Mesenchymal stem cell (in vitro differentiated cells and primary cell): Measurements from ENCODE around the gene TMEM116.
"Not testable (repeated sequence)": the region's sequence is repeated elsewhere in the genome, so short reads cannot be mapped to it uniquely, and the experiment has no call there.

Experiments used
- DNase-seq: peaks from one replicate; pipeline ENCODE4 v3.0.0-alpha.2; 2013
- H2AFZ ChIP-seq: one replicate; pipeline ENCODE4 v1.6.1; 2013; ENCODE audit warnings: low read depth, mild to moderate bottlenecking, control low read depth, inconsistent platforms, low read length, moderate library complexity
- H2AK5ac ChIP-seq: 2 replicates; pipeline ENCODE4 v1.6.1; 2013; ENCODE audit warnings: low read length, moderate library complexity, mild to moderate bottlenecking, inconsistent platforms; ENCODE audit not compliant: severe bottlenecking
- H2BK120ac ChIP-seq: one replicate; pipeline ENCODE4 v1.6.1; 2013; ENCODE audit warnings: low read depth, mild to moderate bottlenecking, inconsistent platforms, low read length, moderate library complexity
- H2BK12ac ChIP-seq, 2 experiments: one replicate each; pipeline ENCODE4 v1.6.1; 2013; ENCODE audit warnings: inconsistent platforms in 2 of 2, low read length in 2 of 2, mild to moderate bottlenecking in 2 of 2, moderate library complexity in 2 of 2, control low read depth in 1 of 2
- H2BK15ac ChIP-seq: one replicate; pipeline ENCODE4 v1.6.1; 2013; ENCODE audit warnings: mild to moderate bottlenecking, low read depth, inconsistent platforms; ENCODE audit not compliant: poor library complexity, severe bottlenecking
- H2BK5ac ChIP-seq: 2 replicates; pipeline ENCODE4 v1.6.1; 2013; ENCODE audit warnings: low read depth, mild to moderate bottlenecking, low read length, control low read depth, inconsistent platforms; ENCODE audit not compliant: poor library complexity, severe bottlenecking
- H3K14ac ChIP-seq, 2 experiments: one replicate each; pipeline ENCODE4 v1.6.1; 2013; ENCODE audit warnings: inconsistent platforms in 2 of 2, low read length in 2 of 2, control low read depth in 1 of 2, mild to moderate bottlenecking in 1 of 2, moderate library complexity in 1 of 2
- H3K18ac ChIP-seq, 2 experiments: one replicate each; pipeline ENCODE4 v1.6.1; 2013; ENCODE audit warnings: inconsistent platforms in 2 of 2, low read length in 2 of 2, control low read depth in 1 of 2, low read depth in 1 of 2, mild to moderate bottlenecking in 1 of 2
- H3K23ac ChIP-seq, 2 experiments: one replicate each; pipeline ENCODE4 v1.6.1; 2013; ENCODE audit warnings: inconsistent platforms in 2 of 2, low read length in 2 of 2, mild to moderate bottlenecking in 2 of 2, moderate library complexity in 2 of 2, control low read depth in 1 of 2
- H3K27ac ChIP-seq: 2 replicates; pipeline ENCODE4 v1.5.1; 2013; ENCODE audit warnings: mild to moderate bottlenecking, moderate library complexity, low read length, control low read depth, inconsistent platforms; ENCODE audit not compliant: poor library complexity, severe bottlenecking
- H3K27me3 ChIP-seq, 2 experiments: 2 replicates each; pipeline versions ENCODE4 v1.6.1 to v1.7.0; 2013; ENCODE audit warnings: low read length in 2 of 2, mild to moderate bottlenecking in 2 of 2, moderate library complexity in 2 of 2, control low read depth in 1 of 2, inconsistent platforms in 1 of 2; ENCODE audit not compliant: control insufficient read depth in 1 of 2, insufficient read depth in 1 of 2
- H3K36me3 ChIP-seq, 2 experiments: 2 replicates each; pipeline versions ENCODE4 v1.6.1 to v1.7.0; 2013; ENCODE audit warnings: low read length in 2 of 2, control low read depth in 1 of 2, inconsistent platforms in 1 of 2, low read depth in 1 of 2, mild to moderate bottlenecking in 1 of 2; ENCODE audit not compliant: insufficient read depth in 2 of 2, control insufficient read depth in 1 of 2
- H3K4ac ChIP-seq, 2 experiments: one replicate each; pipeline ENCODE4 v1.6.1; 2013; ENCODE audit warnings: inconsistent platforms in 2 of 2, low read length in 2 of 2, mild to moderate bottlenecking in 2 of 2, moderate library complexity in 2 of 2, control low read depth in 1 of 2, low read depth in 1 of 2
- H3K4me1 ChIP-seq: 2 replicates; pipeline ENCODE4 v1.6.1; 2013; ENCODE audit warnings: low read depth, low read length, control low read depth; ENCODE audit not compliant: control insufficient read depth, insufficient read depth
- H3K4me2 ChIP-seq: 2 replicates; pipeline ENCODE4 v1.6.1; 2013; ENCODE audit warnings: low read length, mild to moderate bottlenecking, inconsistent platforms; ENCODE audit not compliant: poor library complexity, severe bottlenecking
- H3K4me3 ChIP-seq, 2 experiments: 2 replicates each; pipeline versions ENCODE4 v1.5.1 to v1.7.0; 2013; ENCODE audit warnings: low read length in 2 of 2, mild to moderate bottlenecking in 2 of 2, control low read depth in 1 of 2, low read depth in 1 of 2; ENCODE audit not compliant: insufficient read depth in 1 of 2
- H3K79me1 ChIP-seq: replicated peaks from 2 replicates; pipeline ENCODE4 v1.6.1; 2013; ENCODE audit warnings: mild to moderate bottlenecking, control low read depth, low read length, inconsistent platforms; ENCODE audit not compliant: poor library complexity, severe bottlenecking
- H3K9ac ChIP-seq: 2 replicates; pipeline ENCODE4 v1.7.0; 2013; ENCODE audit warnings: mild to moderate bottlenecking, low read length, moderate library complexity
- H3K9me3 ChIP-seq: 2 replicates; pipeline ENCODE4 v1.7.0; 2013; ENCODE audit warnings: mild to moderate bottlenecking, low read length; ENCODE audit not compliant: control insufficient read depth
- H4K8ac ChIP-seq: one replicate; pipeline ENCODE4 v1.6.1; 2013; ENCODE audit warnings: inconsistent platforms, mild to moderate bottlenecking, low read length, moderate library complexity
- H4K91ac ChIP-seq: one replicate; pipeline ENCODE4 v1.6.1; 2013; ENCODE audit warnings: mild to moderate bottlenecking, low read length, inconsistent platforms
- WGBS: methylation state at CpG from one replicate; pipeline ENCODE4 v1.1.7; 2013; ENCODE audit warnings: mixed read lengths; 5-methylcytosine and 5-hydroxymethylcytosine counted together

The TMEM116 gene

DNA sequence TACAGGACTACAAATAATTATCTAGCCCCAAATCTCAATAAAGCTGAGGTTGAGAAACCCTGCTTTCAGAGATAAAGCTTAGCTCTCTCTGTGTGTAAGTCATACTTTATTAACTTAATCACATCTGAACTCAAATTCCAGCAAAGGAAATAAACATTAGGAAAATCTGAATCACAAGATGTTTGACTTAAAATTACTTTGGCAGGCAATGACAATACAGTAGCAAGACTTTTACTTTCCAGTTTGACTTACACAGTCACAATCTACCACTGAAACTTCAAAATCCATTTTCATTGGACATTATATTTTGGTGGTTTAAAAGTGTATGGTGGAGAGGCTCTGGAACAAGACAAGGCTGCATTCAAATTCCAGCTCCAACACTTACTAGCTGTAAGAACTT, 11.4 kb downstream of the TMEM116 start:
- no peak for DNase-seq
- Histone ChIP-seq H2AFZ (no peak overlapping the region), H3K79me1 (no peaks in the 10 kb centered on the region), H3K9me3 (no peaks in the 10 kb centered on the region), H2BK12ac (no peak overlapping the region), H3K27ac (no peak overlapping the region), H3K27me3 (no peaks in the 10 kb centered on the region), H3K36me3 (peaks cover 0 to 3% of the 10 kb centered on the region in 2 experiments), H3K9ac (peak overlapping the region; percentile 21), H3K23ac (no peak overlapping the region), H3K18ac (no peak overlapping the region), H2AK5ac (no peak overlapping the region), H3K4me3 (no peak overlapping the region), H2BK120ac (no peak overlapping the region), H2BK15ac (no peak overlapping the region), H3K4ac (no peak overlapping the region), H3K4me1 (peaks cover 2% of the 10 kb centered on the region), H4K8ac (no peak overlapping the region), H2BK5ac (no peak overlapping the region), H4K91ac (no peak overlapping the region), H3K14ac (no peak overlapping the region), H3K4me2 (no peak overlapping the region)

DNA sequence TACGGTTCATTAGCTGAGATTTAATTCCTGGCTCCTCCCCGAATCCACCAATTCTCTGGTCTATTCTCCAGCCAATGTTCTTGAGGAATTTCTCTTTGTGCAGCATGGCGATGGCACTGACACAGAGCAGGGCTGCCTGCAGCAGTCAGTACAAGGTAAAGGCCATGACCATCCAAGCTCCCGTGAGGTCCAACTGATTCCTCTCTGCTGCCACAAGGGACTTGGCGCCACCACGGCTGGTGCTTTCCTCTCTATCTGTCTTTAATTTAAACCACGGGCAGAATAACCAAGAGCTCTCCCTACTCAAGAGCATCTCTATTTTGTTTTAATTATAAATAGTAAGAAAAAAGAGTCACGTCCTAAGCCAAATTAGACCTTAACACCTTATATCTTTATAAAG, 12.1 kb downstream of the TMEM116 start:
- Histone ChIP-seq H3K4me3 (no peak overlapping the region), H3K27me3 (no peaks in the 10 kb centered on the region), H3K79me1 (no peaks in the 10 kb centered on the region), H3K9ac (no peak overlapping the region), H2AFZ (no peak overlapping the region), H3K4ac (no peak overlapping the region), H3K36me3 (peaks cover 0 to 3% of the 10 kb centered on the region in 2 experiments), H3K4me2 (no peak overlapping the region), H2BK15ac (no peak overlapping the region), H3K4me1 (peaks cover under 1% of the 10 kb centered on the region), H2BK12ac (no peak overlapping the region), H3K9me3 (no peaks in the 10 kb centered on the region), H4K91ac (no peak overlapping the region), H3K18ac (no peak overlapping the region), H3K14ac (no peak overlapping the region), H4K8ac (no peak overlapping the region), H2BK120ac (no peak overlapping the region), H2BK5ac (no peak overlapping the region), H2AK5ac (no peak overlapping the region), H3K23ac (no peak overlapping the region), H3K27ac (no peak overlapping the region)
- no peak for DNase-seq
- 96% methylated on average over 6 of the region's 8 CpGs for WGBS

DNA sequence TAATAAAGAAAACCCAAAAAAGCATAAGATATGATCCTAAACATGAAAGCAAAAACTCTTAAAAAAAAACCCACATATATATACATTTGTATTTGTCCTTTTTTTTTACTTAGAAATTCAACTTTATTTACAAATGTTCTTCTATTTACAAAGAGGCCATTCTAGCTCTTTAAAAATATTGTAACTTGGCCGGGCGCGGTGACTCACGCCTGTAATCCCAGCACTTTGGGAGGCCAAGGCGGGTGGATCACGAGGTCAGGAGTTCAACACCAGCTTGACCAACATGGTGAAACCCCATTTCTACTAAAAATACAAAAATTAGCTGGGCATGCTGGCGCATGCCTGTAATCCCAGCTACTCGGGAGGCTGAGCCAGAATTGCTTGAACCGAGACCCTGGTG, 13.8 kb downstream of the TMEM116 start:
- not testable (repeated sequence) for H3K23ac ChIP-seq, H3K9ac ChIP-seq, H3K27ac ChIP-seq, H2AFZ ChIP-seq, H2AK5ac ChIP-seq, H3K79me1 ChIP-seq, H3K4me1 ChIP-seq, H2BK15ac ChIP-seq, H3K4ac ChIP-seq, H3K4me2 ChIP-seq, H4K8ac ChIP-seq, H3K18ac ChIP-seq, H2BK120ac ChIP-seq, H3K27me3 ChIP-seq, H3K14ac ChIP-seq, H2BK12ac ChIP-seq, H3K36me3 ChIP-seq, H4K91ac ChIP-seq, H3K9me3 ChIP-seq, H3K4me3 ChIP-seq, H2BK5ac ChIP-seq, DNase-seq
- WGBS, result 88% methylated on average over 9 of the region's 9 CpGs

DNA sequence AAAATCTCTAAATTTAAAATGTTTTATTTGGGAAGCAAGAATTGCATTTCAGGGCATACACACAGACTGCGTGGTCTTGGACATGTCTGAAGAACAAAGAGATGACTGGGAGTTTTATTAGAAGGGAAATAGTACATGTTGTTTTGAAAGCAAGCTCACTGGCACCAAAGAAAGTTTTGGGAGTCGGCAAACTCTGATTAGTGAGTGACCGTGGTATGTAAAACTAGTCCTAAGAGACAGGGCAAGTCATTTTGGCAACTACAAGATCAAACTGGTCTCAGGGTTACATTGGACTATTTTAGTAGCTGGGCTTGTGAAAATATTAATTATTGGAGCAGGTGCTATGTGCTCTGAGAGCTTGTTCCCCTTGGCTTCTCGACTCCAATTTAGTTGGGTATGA, 14.9 kb downstream of the TMEM116 start:
- 96% methylated on average over 3 of the region's 4 CpGs for WGBS
- Histone ChIP-seq H3K9ac (no peak overlapping the region), H3K4me3 (no peak overlapping the region), H3K27me3 (no peaks in the 10 kb centered on the region), H3K79me1 (no peaks in the 10 kb centered on the region), H3K4ac (no peak overlapping the region), H3K36me3 (no peaks in the 10 kb centered on the region), H3K14ac (no peak overlapping the region), H2BK12ac (no peak overlapping the region), H4K91ac (no peak overlapping the region), H3K18ac (no peak overlapping the region), H4K8ac (no peak overlapping the region), H3K27ac (no peak overlapping the region), H2BK15ac (no peak overlapping the region), H2BK5ac (no peak overlapping the region), H2AK5ac (no peak overlapping the region), H2AFZ (no peak overlapping the region), H3K9me3 (no peaks in the 10 kb centered on the region), H3K4me2 (no peak overlapping the region), H3K4me1 (no peaks in the 10 kb centered on the region), H3K23ac (no peak overlapping the region), H2BK120ac (no peak overlapping the region)
- DNase-seq, result no peak
